K562 (cell line): ENCODE data around the gene RNF213. TPM values are rescaled to one million over a fixed set of nuclear protein-coding genes. Genes with fewer than 3 reads are reported as not detected.

Source experiments
- ETS2 ChIP-seq: IDR thresholded peaks from 2 replicates; pipeline ENCODE4 v1.6.1; 2016; ENCODE audit warnings: borderline replicate concordance, missing genetic modification characterization, mild to moderate bottlenecking, moderate library complexity, missing compliant biosample characterization; ENCODE audit not compliant: poor library complexity, severe bottlenecking
- MTA3 ChIP-seq: fragments of 450-650 bp; formaldehyde crosslinking; IDR thresholded peaks from 2 replicates; pipeline ENCODE4 v1.6.1; 2017; ENCODE audit warnings: mild to moderate bottlenecking, borderline replicate concordance
- NBN ChIP-seq: fragments of 450-650 bp; IDR thresholded peaks from 2 replicates; pipeline ENCODE4 v1.6.1; 2016; ENCODE audit warnings: low read depth, mild to moderate bottlenecking
- RBM14 ChIP-seq: fragments of 200-400 bp; formaldehyde crosslinking; IDR thresholded peaks from 2 replicates; pipeline ENCODE4 v1.6.1; 2018; ENCODE audit warnings: low read depth, mild to moderate bottlenecking, low read length, moderate library complexity, borderline replicate concordance; ENCODE audit not compliant: insufficient read depth
- SAFB2 ChIP-seq: fragments of 200-400 bp; formaldehyde crosslinking; IDR thresholded peaks from 2 replicates; pipeline ENCODE4 v1.6.1; 2018; ENCODE audit warnings: borderline replicate concordance, low read length, low read depth, moderate library complexity; ENCODE audit not compliant: severe bottlenecking
- SMAD4 ChIP-seq: fragments of 250-450 bp; sonication (Bioruptor Pico); conservative IDR thresholded peaks from 2 replicates; pipeline ENCODE4 v1.8.0; 2021; ENCODE audit warnings: inconsistent platforms, mild to moderate bottlenecking, moderate library complexity
- ZNF23 ChIP-seq: fragments of 250-450 bp; sonication (Bioruptor Pico); IDR thresholded peaks from 2 replicates; pipeline ENCODE4 v1.4.0; 2020; ENCODE audit warnings: mild to moderate bottlenecking
- ZNF431 ChIP-seq: sonication (generic); formaldehyde crosslinking; IDR thresholded peaks from 2 replicates; pipeline ENCODE4 v1.8.0; 2022; ENCODE audit warnings: mild to moderate bottlenecking, missing genetic modification reagents
- polyA plus RNA-seq, 8 experiments: library from polyadenylated mRNA; depleted of rRNA in 4 of 8; stranded (reverse) in 5 of 8; unstranded in 3 of 8; fragments of >200 nt; fragmentation: Nextera tagmentation in 2 of 8; fragmentation: Illumina TruSeq in 1 of 8; extraction: Ambion mirVana in 2 of 8; extraction: Trizol in 1 of 8; gene quantifications; 2 replicates each; pipeline versions ENCODE4 v1.2.1 to v1.2.3, GENCODE V29; 2011 to 2014; ENCODE audit warnings: inconsistent platforms in 1 of 8, missing spikeins in 1 of 8
- total RNA-seq, 7 experiments: library from RNA; depleted of rRNA in 6 of 7; stranded (reverse); fragments of >200 nt in 6 of 7; fragmentation: Illumina TruSeq in 2 of 7; extraction: Trizol in 2 of 7; gene quantifications; 2 replicates each; pipeline versions ENCODE4 v1.2.1 to v1.2.3, GENCODE V29; 2011 to 2021; ENCODE audit warnings: low replicate concordance in 1 of 7
- TF ChIP-seq, protein P1 (sequence below): fragments of 200-600 bp; sonication (generic); IDR thresholded peaks from one replicate; pipeline ENCODE4 v1.6.1; 2012; ENCODE audit warnings: mild to moderate bottlenecking, low read depth, low read length, inconsistent platforms
- TF ChIP-seq, protein P2 (sequence below): fragments of 250-450 bp; sonication (Bioruptor Pico); IDR thresholded peaks from 2 replicates; pipeline ENCODE4 v1.5.0; 2020; ENCODE audit warnings: mild to moderate bottlenecking
- TF ChIP-seq, protein P3 (sequence below): fragments of 450-650 bp; IDR thresholded peaks from 2 replicates; pipeline ENCODE4 v1.6.1; 2016; ENCODE audit warnings: missing biosample characterization, missing genetic modification characterization

The RNF213 gene
- total and polyA plus RNA-seq, 9 of the 15 experiments (the other 6 are each of a cell fraction or from before 2014, with no cell fraction given): 5.3 to 33.6 (median 17.9) TPM

DNA sequence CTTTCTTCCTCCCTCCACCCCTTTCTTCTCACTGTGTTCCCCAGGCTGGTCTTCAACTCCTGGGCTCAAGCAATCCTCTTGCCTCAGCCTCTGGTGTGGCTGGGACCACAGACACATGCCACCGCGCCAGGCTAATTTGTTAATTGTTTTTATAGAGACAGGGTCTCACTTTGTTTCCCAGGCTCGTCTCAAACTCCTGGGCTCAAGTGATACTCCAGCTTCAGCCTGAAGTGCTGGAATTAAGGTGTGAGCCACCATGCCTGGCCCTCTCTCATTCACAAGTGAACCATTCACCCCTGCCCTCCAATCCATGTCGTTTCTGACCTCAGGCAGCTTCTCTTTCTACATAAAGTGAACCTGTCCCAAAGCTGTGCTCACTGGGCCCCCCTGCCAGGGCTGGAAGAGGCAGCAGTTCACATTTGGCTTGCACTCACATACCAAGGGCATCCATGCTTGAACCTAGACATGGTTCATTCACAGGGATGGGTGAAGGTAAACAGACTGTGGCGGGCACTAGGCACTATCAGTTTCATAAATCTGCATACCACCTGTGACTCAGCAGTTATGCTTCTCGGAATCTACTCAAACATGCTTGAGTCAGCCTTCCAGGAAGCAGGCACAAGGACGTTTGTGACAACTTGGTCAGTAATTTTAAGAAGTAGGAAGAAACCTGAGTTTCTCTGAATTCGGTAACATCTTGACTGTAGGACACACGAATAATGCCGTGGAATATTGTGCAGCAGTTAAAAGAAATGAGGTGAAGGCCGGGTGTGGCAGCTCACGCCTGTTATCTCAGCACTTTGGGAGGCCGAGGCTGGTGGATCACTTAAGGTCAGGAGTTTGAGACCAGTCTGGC, 6.0 kb upstream of the RNF213 start (continued):
- TF ChIP-seq, protein P1, sequence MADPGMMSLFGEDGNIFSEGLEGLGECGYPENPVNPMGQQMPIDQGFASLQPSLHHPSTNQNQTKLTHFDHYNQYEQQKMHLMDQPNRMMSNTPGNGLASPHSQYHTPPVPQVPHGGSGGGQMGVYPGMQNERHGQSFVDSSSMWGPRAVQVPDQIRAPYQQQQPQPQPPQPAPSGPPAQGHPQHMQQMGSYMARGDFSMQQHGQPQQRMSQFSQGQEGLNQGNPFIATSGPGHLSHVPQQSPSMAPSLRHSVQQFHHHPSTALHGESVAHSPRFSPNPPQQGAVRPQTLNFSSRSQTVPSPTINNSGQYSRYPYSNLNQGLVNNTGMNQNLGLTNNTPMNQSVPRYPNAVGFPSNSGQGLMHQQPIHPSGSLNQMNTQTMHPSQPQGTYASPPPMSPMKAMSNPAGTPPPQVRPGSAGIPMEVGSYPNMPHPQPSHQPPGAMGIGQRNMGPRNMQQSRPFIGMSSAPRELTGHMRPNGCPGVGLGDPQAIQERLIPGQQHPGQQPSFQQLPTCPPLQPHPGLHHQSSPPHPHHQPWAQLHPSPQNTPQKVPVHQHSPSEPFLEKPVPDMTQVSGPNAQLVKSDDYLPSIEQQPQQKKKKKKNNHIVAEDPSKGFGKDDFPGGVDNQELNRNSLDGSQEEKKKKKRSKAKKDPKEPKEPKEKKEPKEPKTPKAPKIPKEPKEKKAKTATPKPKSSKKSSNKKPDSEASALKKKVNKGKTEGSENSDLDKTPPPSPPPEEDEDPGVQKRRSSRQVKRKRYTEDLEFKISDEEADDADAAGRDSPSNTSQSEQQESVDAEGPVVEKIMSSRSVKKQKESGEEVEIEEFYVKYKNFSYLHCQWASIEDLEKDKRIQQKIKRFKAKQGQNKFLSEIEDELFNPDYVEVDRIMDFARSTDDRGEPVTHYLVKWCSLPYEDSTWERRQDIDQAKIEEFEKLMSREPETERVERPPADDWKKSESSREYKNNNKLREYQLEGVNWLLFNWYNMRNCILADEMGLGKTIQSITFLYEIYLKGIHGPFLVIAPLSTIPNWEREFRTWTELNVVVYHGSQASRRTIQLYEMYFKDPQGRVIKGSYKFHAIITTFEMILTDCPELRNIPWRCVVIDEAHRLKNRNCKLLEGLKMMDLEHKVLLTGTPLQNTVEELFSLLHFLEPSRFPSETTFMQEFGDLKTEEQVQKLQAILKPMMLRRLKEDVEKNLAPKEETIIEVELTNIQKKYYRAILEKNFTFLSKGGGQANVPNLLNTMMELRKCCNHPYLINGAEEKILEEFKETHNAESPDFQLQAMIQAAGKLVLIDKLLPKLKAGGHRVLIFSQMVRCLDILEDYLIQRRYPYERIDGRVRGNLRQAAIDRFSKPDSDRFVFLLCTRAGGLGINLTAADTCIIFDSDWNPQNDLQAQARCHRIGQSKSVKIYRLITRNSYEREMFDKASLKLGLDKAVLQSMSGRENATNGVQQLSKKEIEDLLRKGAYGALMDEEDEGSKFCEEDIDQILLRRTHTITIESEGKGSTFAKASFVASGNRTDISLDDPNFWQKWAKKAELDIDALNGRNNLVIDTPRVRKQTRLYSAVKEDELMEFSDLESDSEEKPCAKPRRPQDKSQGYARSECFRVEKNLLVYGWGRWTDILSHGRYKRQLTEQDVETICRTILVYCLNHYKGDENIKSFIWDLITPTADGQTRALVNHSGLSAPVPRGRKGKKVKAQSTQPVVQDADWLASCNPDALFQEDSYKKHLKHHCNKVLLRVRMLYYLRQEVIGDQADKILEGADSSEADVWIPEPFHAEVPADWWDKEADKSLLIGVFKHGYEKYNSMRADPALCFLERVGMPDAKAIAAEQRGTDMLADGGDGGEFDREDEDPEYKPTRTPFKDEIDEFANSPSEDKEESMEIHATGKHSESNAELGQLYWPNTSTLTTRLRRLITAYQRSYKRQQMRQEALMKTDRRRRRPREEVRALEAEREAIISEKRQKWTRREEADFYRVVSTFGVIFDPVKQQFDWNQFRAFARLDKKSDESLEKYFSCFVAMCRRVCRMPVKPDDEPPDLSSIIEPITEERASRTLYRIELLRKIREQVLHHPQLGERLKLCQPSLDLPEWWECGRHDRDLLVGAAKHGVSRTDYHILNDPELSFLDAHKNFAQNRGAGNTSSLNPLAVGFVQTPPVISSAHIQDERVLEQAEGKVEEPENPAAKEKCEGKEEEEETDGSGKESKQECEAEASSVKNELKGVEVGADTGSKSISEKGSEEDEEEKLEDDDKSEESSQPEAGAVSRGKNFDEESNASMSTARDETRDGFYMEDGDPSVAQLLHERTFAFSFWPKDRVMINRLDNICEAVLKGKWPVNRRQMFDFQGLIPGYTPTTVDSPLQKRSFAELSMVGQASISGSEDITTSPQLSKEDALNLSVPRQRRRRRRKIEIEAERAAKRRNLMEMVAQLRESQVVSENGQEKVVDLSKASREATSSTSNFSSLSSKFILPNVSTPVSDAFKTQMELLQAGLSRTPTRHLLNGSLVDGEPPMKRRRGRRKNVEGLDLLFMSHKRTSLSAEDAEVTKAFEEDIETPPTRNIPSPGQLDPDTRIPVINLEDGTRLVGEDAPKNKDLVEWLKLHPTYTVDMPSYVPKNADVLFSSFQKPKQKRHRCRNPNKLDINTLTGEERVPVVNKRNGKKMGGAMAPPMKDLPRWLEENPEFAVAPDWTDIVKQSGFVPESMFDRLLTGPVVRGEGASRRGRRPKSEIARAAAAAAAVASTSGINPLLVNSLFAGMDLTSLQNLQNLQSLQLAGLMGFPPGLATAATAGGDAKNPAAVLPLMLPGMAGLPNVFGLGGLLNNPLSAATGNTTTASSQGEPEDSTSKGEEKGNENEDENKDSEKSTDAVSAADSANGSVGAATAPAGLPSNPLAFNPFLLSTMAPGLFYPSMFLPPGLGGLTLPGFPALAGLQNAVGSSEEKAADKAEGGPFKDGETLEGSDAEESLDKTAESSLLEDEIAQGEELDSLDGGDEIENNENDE: no peak
- peak; percentile 78; the same call in 1 of the 2 replicates for TF ChIP-seq NBN
- TF ChIP-seq RBM14: no peak
- peak; percentile 97 for TF ChIP-seq SMAD4 (CRISPR knock-in tag)
- TF ChIP-seq, protein P2, sequence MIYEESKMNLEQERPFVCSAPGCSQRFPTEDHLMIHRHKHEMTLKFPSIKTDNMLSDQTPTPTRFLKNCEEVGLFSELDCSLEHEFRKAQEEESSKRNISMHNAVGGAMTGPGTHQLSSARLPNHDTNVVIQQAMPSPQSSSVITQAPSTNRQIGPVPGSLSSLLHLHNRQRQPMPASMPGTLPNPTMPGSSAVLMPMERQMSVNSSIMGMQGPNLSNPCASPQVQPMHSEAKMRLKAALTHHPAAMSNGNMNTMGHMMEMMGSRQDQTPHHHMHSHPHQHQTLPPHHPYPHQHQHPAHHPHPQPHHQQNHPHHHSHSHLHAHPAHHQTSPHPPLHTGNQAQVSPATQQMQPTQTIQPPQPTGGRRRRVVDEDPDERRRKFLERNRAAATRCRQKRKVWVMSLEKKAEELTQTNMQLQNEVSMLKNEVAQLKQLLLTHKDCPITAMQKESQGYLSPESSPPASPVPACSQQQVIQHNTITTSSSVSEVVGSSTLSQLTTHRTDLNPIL: no peak; the same call in 1 of the 2 replicates
- no peak for TF ChIP-seq ZNF431
- no peak for TF ChIP-seq SAFB2
- peak; percentile 97 for TF ChIP-seq MTA3
- TF ChIP-seq, protein P3, sequence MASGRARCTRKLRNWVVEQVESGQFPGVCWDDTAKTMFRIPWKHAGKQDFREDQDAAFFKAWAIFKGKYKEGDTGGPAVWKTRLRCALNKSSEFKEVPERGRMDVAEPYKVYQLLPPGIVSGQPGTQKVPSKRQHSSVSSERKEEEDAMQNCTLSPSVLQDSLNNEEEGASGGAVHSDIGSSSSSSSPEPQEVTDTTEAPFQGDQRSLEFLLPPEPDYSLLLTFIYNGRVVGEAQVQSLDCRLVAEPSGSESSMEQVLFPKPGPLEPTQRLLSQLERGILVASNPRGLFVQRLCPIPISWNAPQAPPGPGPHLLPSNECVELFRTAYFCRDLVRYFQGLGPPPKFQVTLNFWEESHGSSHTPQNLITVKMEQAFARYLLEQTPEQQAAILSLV (tag): peak; percentile 79
- peak; percentile 60; the same call in 1 of the 2 replicates for TF ChIP-seq ZNF23
- no peak for TF ChIP-seq ETS2 (tag)
